Vagina (tissue), 2 donors: Measurements from ENCODE around the gene SORCS2.

Experiments used
- POLR2A ChIP-seq, 2 donors: fragments of 450-650 bp; IDR thresholded peaks; one replicate each; pipeline ENCODE4 v1.6.1; 2017; ENCODE audit warnings: antibody characterized with exemption in 2 of 2, mild to moderate bottlenecking in 2 of 2, moderate library complexity in 2 of 2
- TF ChIP-seq, protein P1 (sequence below), 3 experiments: fragments of 450-650 bp in 2 of 3; fragments of 200-600 bp in 1 of 3; sonication (generic) in 1 of 3; IDR thresholded peaks; one replicate each; pipeline ENCODE4 v1.5.1; 2017 to 2019; ENCODE audit warnings: antibody characterized with exemption in 3 of 3, mild to moderate bottlenecking in 2 of 3, moderate library complexity in 2 of 3

DNA sequence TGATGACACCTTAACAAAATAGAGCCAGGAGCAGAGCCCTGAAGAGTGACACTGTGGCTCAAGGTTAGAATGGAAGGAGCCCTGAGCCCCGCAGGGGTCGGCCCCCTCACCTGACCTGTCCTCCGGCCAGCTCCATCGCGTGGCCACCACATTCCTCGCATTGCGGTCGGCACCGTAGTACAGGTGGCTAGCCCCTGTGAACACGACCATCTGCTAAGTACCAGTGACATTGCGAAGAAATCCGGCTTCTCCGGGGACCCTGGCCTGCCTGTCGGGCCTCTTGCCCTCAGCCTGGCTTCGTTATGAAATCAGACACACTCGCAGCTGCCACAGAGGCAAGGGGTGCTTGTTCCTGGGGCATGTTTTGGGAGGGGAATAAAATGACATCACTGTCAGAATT, 568.4 kb downstream of the SORCS2 start:
- no peak for TF ChIP-seq POLR2A (IDR thresholded peaks at IDR 0.05)
- TF ChIP-seq, protein P1, sequence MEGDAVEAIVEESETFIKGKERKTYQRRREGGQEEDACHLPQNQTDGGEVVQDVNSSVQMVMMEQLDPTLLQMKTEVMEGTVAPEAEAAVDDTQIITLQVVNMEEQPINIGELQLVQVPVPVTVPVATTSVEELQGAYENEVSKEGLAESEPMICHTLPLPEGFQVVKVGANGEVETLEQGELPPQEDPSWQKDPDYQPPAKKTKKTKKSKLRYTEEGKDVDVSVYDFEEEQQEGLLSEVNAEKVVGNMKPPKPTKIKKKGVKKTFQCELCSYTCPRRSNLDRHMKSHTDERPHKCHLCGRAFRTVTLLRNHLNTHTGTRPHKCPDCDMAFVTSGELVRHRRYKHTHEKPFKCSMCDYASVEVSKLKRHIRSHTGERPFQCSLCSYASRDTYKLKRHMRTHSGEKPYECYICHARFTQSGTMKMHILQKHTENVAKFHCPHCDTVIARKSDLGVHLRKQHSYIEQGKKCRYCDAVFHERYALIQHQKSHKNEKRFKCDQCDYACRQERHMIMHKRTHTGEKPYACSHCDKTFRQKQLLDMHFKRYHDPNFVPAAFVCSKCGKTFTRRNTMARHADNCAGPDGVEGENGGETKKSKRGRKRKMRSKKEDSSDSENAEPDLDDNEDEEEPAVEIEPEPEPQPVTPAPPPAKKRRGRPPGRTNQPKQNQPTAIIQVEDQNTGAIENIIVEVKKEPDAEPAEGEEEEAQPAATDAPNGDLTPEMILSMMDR (IDR thresholded peaks at IDR 0.05) = no peak
